GM19328 (cell line): ENCODE measurements around the gene MYADM.

Experiments used
- ATAC-seq: cut with Tn5 transposase; IDR thresholded peaks from one replicate; pipeline ENCODE4 v1.9.1; 2021; ENCODE audit warnings: mild to moderate bottlenecking, moderate library complexity; ENCODE audit not compliant: unreplicated experiment

MYADM gene

GRCh38 chr19:53909471-53910169, 41.9 kb downstream of the MYADM start:
- no peak for ATAC-seq

GRCh38 chr19:53910170-53910518, 42.5 kb downstream of the MYADM start:
- ATAC-seq = no peak

- ATAC-seq = no peak
These were observed 45.0 kb downstream of the MYADM start for GRCh38 chr19:53912653-53913052.

GRCh38 chr19:53915000-53915399, 47.3 kb downstream of the MYADM start:
- ATAC-seq = no peak

GRCh38 chr19:53916004-53916403, 48.3 kb downstream of the MYADM start:
- no peak for ATAC-seq

- no peak for ATAC-seq
These were observed 49.7 kb downstream of the MYADM start for GRCh38 chr19:53917356-53917755.
